DMS153 treated with DMSO at 0.1 percent for 48 hours (cell line): ENCODE data around the gene PTPRM.

Source experiments
- DNase-seq: peaks from one replicate; lab custom pipeline; 2025; ENCODE audit not compliant: unreplicated experiment; lab: John Stamatoyannopoulos, UW

PTPRM gene

DNA sequence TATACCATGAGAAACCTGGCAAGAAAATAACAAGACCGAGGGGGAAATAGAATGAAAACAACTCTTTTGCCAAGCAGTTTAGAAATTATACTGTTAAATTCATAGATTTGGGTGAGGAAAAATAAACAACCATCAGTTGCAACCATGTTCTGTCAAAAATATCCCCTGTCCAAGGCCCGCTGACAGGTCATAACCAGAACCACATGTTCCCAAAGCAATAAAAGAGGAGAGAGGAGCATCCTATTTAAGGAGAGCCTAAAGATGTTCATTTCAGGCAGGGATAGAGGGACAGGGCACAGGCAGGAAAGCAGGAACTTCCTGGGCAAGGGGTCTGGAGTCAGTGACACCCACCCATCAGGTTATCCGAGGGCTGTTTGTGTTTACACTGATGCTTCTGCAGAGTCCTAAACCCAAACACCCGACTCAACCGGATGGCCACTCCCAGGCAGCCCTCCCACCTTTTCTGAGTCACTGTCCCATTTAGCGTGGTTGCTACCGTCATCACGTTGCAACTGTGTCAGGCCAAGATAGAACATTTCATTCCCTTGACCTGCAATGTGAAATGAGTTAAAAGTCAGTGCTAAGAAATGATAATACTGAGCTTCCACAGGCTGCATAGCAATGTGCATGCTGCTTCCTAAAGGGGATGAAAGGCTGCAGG, 573.9 kb downstream of the PTPRM start:
- DNase-seq, result no peak

DNA sequence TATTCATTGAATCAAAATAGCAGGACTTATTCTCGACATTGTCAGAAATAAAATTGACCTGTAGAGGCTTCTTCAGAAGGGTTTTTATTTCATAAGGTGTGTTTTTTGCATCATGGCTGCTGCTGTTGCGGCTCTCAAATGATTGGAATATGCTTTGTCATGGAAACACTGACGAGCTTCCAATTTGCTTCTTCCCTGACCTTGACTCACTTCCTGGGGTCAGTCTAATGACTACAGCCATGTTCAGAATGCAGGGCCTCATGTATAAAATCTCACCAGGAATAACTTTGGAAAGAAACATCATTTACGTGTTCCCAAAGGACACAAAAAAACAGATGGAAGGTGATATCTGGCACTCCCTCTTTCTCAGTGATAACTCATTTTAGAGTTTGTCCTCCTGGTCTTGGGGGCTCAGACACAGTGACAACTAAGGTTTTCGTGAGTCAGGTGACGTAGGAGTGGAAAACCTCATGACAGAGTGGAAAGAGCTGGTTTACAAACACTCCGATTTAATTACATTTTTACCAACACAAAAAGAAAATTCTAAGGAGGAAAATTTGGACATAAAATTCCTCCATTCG, 575.1 kb downstream of the PTPRM start:
- no peak for DNase-seq

DNA sequence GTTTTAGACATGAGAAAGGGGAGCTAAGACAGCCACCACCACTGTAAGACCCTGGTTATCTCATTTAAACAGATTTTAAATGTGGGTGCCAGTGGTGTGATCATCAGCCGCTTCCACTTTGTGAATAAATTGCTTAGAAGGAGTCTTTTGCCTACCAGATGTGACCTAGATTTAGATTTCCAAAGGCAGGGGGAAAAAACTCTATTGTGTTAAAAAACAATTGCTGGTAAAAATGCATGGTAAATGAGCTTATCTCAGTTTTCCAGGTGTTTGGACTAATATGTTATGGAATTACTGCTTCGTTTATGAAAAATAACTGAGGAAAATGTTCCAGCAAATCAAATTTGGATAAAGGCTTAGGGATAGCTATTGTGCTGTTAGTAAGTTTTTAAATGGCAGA, 575.8 kb downstream of the PTPRM start:
- no peak for DNase-seq

DNA sequence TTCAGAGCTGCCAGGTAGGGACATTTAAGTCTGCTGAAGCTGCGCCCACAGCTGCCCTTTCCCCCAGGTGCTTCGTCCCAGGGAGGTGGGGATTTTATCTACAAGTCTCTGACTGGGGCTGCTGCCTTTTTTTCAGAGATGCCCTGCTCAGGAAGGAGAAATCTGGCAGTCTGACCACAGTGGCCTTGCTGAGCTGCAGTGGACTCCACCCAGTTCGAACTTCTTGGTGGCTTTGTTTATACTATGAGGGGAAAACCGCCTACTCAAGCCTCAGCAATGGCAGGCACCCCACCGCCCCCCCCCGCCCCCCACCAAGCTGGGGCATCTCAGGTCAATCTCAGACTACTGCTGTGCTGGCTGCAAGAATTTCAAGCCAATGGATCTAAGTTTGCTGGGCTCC, 584.1 kb downstream of the PTPRM start:
- DNase-seq, result no peak

DNA sequence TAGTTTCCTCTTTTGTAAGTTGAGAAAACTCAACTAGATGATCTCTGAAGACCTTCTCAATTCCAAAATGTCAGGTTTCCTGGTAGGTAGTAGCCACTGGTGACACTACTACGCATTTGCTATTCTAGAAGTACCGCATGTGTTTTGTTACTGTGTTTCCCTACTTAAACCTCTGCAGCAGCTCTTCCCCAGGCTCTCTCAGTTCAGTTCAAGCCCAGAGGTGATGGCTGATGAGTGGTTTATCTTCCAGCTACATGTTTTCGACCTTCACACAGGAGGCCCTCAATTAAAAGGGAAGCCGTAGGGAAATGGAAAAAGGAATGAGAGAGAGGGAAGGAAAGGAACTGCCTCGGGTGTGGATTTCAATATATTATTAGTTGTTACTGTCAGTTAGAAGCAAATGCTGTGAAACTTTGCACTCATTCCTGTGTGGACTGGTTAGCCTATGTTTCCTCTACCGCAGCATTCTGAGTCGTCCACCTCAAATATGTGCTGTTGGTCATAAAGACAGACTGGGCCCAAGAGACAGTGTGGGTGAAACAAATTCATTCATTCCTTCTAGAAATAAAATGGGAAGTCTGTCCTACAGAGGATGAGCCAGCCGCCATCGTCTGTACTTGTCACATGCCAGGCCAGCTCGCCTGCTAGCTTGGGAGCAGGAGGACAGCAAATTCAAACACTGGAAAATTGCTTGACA, 586.9 kb downstream of the PTPRM start:
- DNase-seq, result no peak

DNA sequence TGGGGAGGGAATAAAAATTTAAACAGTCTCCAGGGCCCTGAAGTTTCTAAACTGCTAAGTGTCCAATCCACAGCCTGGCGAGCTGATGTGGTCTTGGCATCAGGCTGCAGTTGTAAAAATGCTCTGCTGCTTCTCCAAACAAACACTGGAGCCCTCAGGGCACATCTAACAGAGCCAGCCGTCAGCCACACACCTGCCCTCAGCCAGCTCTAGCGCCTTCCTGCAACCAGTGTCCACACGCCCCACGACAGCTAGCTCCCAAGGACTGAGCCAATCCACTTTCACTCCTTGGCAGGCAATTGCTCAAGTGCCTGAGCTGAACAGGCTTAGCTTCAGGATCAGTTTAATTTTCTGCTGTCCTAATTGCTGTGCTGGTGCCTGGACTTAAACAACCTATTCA, 595.7 kb downstream of the PTPRM start:
- DNase-seq, result no peak

DNA sequence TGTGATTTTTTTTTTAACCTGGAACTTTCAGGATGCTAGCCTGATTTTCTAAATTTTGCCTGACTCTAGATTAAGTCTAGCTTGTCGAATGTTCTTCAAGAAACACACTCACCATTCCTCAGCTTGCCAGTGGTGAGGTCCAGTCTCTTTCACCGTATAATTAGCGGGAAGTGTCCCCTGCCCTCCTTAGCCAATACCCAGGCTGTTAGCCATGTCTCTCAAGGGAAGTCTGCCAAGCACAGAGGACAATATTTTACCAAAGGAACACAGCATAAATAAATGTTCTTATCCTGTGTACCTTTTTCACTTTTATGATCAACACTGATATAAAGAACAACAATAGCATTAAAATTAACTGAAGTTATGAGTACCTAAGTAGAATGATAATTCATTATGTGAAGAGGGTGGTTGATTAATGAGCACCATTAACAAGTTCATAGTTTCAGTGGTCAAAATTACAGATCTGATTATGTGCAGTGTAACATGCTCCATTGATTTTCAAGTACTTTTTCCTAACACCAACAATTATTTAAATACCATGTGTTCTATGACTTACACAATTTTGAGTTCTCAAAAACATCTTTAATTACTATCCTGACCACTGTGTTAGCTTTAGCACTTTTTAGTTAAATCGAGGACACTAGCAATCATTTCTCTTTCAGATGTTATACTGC, 596.3 kb downstream of the PTPRM start:
- no peak for DNase-seq

DNA sequence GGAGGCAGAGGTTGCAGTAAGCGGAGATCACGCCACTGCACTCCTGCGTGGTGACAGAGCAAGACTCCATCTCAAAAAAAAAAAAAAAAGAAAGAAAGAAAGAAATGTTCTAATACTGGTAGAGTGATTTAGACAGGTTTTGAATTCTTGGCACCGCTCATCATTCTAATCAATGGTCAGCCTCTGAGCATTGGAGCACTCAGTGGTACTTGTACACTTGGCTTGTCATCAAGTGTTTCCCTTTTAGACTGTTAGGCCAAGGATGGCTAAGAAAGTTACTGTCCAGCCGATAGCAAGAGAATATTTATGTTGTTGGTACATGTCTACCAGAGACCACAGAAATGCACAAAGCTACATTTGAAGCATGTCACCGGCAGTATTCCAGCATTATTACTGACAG, 598.0 kb downstream of the PTPRM start:
- DNase-seq, result no peak

DNA sequence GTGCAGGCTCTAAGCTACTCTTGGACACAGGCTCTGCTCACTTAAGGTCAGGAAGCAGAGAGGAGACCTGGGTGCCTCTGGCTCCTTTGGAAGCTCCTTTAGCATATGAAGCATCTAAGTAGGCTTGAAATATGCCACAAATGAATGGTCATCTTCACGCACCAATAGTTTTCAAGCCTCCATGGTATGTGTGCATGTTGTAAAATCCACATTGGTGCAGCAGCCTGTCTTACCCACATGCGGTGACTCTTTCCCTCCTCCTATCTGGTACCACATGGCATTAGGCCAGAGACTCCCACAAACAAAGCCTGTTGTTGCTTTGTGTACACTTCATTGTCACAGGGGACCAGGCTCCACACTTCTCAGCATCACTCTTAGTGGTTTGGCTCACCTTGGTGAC, 599.9 kb downstream of the PTPRM start:
- DNase-seq, result no peak

DNA sequence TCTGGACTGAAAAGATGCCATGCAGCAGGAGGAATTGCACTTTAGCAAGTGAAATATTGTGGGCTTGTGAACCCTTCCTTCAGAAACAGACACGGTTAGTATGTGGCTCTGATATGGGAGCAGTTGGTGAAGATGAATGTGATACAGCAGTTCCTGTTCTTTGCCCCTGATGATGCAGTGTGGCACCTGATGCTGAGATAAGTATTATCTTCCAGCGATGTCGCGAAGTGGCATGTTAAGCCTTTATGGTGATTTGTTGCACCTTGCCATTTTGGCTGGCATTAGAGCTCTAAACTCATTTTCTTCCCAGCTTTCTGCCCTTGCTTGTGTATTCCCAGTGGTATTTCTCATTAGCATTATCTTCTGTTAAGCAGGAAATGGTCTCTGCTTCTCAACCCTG, 600.6 kb downstream of the PTPRM start:
- no peak for DNase-seq

DNA sequence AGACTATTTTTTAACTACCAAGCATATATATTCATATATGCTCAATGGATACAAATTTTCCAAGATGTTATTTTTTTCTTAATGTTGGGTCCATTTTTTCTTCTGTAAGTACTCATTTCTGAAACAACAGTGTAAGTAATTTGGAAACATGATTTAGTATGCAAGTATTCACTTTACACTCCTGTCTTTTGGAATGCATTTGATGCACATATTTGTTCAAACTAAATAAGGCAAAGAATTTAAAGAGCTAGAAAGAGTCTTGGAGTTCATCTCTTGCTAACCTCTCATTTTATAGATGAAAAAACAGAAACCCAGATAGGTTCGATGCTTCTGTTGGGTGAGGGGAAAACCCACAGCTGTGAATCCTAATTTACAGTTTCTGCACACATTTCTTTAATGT, 602.6 kb downstream of the PTPRM start:
- no peak for DNase-seq

DNA sequence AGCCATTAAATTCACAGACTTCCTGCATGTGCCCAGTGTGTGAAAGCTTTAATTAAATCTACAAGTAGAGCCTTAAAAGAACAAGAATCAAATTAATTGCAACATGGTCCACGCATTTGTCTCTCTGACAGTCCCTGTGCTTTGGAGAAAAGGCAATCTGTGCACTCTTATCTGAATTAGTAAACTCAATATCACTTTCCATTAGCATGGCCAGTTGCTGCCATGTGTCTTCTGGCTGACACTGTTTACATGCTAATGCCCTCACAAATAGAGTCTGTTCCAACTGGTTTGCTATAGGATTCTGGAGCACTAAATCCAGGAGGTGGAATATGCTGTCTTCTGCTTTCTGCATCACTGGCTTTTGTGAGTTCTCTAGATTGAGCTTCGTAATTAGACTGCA, 607.7 kb downstream of the PTPRM start:
- no peak for DNase-seq

DNA sequence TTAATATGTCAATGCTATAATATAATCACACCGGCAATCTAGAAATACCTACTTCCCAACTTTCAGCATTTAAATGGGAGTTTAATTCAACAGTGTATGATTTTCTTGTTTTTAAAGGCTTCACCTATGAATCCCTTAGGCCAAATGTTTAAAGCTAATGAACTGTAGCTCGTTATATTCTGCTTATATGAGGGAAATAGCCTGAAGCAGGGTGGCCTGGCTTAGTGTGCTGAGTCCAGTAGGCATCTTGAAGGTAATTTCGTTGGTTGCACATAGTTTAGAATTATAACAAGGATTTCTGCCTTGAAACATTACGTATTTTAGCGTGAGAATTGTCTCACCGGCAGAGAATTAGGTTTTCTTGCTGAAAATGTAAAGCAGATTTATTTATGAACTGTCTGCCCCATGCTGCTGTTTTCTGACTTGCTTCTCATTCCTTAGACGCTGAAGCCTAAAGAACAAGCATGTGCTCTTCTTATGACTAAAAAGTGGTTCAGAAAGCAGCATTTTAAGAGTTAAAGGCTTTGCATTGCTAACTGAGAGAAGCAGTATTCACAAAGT, 608.5 kb downstream of the PTPRM start:
- DNase-seq, result no peak

DNA sequence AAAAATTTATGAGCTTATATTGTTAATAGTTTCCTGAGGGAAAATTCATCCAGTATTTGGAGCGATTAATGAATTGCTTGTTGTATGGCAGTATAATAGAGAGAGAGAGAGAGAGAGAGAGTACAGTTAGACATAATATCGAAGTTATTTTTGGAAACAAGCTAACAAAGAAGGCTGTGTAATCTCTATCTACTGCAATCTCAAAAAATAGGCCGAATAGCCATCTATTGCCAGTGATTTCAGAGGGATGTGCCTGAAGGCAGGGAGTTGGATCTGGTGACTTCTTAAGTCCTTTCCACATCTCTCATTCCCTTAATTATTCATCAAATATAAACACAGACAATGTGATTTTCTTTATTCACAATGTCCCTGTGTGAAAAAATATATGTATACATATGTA, 609.0 kb downstream of the PTPRM start:
- DNase-seq, result no peak

DNA sequence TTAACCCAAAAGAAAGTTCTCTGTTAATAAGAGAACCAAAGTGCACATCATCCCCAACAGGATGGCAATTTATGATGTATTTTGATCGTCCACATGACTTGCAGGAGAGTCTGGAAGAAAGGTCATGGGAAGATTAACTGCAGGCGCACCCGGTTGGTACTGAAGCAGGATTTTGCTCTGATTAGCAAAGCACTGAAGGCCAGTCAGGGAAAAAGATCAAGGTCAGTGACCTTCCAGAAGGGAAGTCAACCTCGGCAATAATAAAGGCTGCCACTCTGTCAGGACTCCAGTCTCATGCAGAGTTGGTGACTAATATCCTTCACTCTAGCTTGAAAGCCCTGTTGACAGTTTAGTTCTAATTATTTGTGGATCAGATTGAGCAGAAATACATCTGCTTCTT, 609.4 kb downstream of the PTPRM start:
- DNase-seq, result no peak

DNA sequence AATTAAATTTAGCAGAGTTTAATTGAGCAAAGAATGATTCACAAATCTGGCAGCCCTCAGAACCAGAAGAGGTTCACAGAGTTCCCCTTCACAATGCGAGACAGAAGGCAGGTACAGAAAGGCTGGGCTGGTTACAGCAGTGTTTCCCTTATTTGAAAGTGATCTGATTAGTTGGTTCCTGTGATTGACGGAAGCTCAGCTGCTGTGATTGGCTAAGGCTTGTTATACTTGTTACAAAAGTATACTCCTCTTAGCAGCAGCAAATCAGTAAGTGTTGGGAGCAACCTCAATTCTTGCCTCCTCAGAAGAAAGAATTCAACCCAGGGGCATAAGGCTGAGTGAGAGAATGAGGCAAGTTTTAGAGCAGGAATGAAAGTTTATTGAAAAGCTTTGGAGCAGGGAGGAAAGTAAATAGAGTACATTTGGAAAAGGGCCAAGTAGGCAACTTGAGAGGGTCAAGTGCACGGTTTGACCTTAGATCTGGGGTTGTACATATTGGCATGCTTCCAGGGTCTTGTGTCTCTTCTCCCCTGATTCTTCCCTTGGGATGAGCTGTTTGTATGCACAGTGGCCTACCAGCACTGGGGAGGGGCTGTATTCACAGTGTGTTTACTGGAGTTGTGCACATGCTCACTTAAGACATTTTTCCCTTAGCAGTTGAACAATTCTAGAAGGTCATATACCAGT, 610.4 kb downstream of the PTPRM start:
- DNase-seq, result no peak

DNA sequence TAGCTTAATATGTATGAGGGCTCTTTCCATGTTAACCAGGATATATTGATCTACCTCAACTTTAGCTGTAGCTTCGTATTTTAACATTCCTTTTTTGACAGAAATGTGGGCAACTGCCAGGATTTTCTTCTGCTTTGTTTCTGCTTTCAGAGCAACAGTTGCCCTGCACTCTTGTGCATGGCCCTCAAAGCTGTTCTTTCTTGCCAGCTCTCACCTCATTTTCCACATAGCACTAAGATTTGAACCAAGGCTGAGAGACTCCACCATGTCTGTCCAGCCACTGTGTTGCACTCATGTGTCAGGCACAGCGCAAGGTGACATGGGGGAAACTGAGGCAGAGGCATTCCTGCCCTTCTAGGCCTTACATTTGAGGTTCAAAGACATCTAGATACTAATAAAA, 619.3 kb downstream of the PTPRM start:
- no peak for DNase-seq

DNA sequence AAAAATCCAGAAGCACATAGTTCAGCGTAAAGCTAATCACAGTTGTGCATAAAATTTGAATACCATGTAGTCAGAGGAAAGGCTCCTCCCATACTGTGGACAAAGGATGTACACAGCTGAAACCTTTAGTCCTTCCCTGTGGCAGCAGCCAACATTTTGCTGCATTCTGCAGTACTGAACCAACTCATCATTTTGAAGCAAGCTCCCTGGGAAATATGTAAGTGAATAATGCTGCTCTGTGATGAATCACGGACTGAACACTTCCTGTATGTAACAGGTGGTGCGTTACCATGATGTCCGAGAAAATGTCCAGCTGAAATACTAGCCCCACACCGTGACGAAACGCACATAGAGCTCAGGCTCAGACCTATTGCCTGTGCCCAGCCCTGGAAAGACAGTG, 621.1 kb downstream of the PTPRM start:
- no peak for DNase-seq

DNA sequence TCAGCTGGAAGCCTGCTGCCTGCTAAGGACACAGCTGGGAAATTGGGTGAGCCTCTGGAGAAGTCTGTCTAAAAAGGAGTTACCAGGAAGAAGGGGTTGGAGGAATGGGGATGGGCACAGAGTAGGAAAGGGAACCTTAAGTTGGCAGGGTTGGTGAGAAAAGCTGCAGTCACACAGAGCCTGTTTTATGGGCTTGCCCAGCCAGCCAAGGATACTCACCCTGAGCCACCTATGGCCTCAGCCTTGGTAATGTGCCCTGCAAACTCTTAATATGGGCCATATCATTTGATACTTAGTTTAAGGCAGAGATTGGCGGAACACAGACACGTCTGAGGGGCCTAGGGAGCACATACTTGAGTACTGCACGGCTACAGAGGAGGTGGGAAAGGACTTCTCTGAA, 623.9 kb downstream of the PTPRM start:
- no peak for DNase-seq

DNA sequence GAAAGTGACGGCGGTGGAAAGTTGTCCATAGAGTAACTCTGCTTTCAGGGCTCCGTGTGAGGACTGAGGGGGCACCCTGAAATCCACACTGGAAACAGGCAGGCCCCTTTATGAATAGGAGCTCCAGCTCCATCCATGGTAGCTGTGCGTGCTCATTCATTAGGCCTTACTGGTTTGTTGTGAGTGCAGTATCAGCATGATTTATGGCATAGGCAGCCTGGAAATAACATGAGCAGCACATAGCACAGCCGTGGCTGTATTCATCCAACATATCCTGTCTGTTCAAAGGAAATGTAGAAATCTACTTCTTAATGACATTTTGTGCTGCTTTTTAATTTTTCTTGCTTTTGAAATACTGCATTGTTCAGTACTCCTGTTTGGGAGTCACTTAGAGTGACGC, 627.3 kb downstream of the PTPRM start:
- DNase-seq, result no peak

DNA sequence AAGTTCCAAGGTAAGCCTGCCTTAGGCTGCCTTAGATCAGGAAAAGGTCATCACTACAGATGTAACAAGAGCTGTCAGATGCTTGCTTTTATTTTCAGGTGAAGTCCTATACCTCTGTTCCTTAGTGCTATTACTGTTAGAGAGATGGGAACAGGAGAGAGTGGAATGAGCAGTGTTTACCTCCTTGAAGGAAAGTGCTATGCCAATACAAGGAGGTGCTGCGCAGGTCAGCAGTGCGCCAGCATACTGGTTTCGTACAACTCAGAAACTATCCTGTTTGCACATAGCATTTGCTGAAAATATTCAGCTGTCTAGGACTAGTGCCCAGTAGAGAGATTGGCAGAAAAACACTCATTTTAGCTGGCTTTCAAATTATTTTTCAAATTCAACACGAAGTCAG, 629.1 kb downstream of the PTPRM start:
- DNase-seq, result no peak
